Measurements from ENCODE around the gene ERC2. TPM values are rescaled to one million over a fixed set of nuclear protein-coding genes. Genes with fewer than 3 reads are reported as not detected.

ERC2 gene
- total RNA-seq, 1 experiment from 2014 or later, result 0.77 TPM

DNA sequence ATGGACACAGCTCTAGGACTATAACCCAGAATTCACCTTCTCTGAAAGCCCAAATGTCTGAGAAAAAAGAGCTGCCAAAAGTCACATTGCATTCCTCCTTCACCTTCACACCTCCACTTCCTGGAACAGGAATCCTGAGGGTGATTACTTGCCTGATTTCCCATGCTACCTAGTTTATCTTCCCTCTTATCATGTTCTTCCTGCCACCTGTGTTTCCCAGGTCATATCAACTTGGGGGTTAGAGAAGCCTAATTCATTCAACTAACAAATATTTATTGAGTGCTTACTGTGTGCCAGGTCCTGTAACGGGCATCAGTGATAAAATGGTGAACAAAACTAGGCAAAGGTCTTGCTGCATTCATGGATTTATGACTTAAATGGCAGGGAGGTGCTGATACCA lies 701.5 kb downstream of the ERC2 start:
- ChIA-PET POLR2A (ENCODE audit: unreplicated experiment) (no interaction called here), CTCF (no interaction called here)
- intact Hi-C loops (cut with micrococcal nuclease), result no loop called here
- H3K9me2 ChIP-seq (replicated peaks; ENCODE audit: low read length), result no peaks in the 10 kb centered on the region
- no peak overlapping the region for H3K4me2 ChIP-seq (ENCODE audit: low read length)
- H2AFZ ChIP-seq (ENCODE audit: low read length), result no peak overlapping the region
- H3K4me3 ChIP-seq (ENCODE audit: low read length), result no peak overlapping the region
- H3F3A ChIP-seq (ENCODE audit: low read length, unreplicated experiment), result no peaks in the 10 kb centered on the region
- H3K27me3 ChIP-seq (ENCODE audit: low read length), result no peaks in the 10 kb centered on the region
- no peaks in the 10 kb centered on the region for H3K79me2 ChIP-seq (ENCODE audit: low read length)
- no peak overlapping the region for H3K9ac ChIP-seq (ENCODE audit: low read length)
- BruUV-seq (replicated peaks), result no TSS peak
- no peak for ATAC-seq
- no peak overlapping the region for H3K27ac ChIP-seq (ENCODE audit: low read length)
- no peaks in the 10 kb centered on the region for H3K9me3 ChIP-seq (ENCODE audit: low read length)
- no peaks in the 10 kb centered on the region for H3K4me1 ChIP-seq (ENCODE audit: insufficient read depth, low read length)
- H3K36me3 ChIP-seq (ENCODE audit: low read depth, low read length), result no peaks in the 10 kb centered on the region
- no peak for DNase-seq
- no peaks in the 10 kb centered on the region for H4K20me1 ChIP-seq (ENCODE audit: low read length)
- TF ChIP-seq, protein P1, sequence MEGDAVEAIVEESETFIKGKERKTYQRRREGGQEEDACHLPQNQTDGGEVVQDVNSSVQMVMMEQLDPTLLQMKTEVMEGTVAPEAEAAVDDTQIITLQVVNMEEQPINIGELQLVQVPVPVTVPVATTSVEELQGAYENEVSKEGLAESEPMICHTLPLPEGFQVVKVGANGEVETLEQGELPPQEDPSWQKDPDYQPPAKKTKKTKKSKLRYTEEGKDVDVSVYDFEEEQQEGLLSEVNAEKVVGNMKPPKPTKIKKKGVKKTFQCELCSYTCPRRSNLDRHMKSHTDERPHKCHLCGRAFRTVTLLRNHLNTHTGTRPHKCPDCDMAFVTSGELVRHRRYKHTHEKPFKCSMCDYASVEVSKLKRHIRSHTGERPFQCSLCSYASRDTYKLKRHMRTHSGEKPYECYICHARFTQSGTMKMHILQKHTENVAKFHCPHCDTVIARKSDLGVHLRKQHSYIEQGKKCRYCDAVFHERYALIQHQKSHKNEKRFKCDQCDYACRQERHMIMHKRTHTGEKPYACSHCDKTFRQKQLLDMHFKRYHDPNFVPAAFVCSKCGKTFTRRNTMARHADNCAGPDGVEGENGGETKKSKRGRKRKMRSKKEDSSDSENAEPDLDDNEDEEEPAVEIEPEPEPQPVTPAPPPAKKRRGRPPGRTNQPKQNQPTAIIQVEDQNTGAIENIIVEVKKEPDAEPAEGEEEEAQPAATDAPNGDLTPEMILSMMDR (conservative IDR thresholded peaks at IDR 0.05; ENCODE audit: low read depth, low read length), result no peak
- TF ChIP-seq EZH2 (IDR thresholded peaks at IDR 0.05; ENCODE audit: low read length, unreplicated experiment) (no peak), EZH2phosphoT487 (IDR thresholded peaks at IDR 0.05; ENCODE audit: borderline replicate concordance, low read length) (no peak)

DNA sequence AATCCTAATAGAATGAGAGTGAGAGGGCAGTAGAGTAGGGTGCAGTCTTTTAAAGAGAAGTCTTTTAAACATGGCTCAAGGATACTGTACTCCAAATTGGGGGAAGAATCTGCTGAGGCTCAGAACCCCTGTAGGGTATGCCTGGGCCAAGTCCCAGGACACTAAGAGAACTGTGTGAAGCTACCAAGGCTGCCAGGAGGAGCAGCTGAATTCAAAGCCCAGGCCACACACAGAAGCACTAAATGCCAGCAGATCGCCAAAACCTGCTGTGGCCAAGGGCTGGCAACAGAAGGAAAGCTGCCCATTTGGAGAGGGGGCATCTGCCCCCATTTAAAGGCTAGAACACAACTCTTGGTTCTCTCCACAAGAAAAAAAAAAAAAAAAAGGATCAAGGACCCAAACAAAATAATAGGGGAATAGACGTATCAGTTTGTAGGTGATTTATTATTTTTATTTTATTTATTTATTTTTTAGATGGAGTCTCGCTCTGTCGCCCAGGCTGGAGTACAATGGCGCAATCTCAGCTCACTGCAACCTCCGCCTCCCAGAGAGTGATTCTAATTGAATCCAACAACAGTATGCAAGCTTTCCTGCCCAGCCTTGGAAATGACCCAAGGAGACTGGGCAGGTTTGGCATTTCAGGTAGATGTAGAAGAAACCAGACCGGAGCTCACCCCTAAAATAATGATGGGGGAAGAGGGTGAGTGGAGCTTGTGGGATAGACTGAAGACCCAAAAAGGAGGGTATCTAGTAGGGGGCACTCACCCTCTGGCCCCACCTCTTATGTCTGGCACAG lies 702.2 kb downstream of the ERC2 start:
- H3K4me1 ChIP-seq (ENCODE audit: insufficient read depth, low read length), result no peaks in the 10 kb centered on the region
- no peaks in the 10 kb centered on the region for H4K20me1 ChIP-seq (ENCODE audit: low read length)
- no peak for ATAC-seq
- no peak overlapping the region for H3K9ac ChIP-seq (ENCODE audit: low read length)
- ChIA-PET CTCF (no interaction called here), POLR2A (ENCODE audit: unreplicated experiment) (no interaction called here)
- H3K9me3 ChIP-seq (ENCODE audit: low read length), result no peaks in the 10 kb centered on the region
- no peaks in the 10 kb centered on the region for H3K9me2 ChIP-seq (replicated peaks; ENCODE audit: low read length)
- H3F3A ChIP-seq (ENCODE audit: low read length, unreplicated experiment), result no peaks in the 10 kb centered on the region
- no peak overlapping the region for H3K4me2 ChIP-seq (ENCODE audit: low read length)
- intact Hi-C loops (cut with micrococcal nuclease), result no loop called here
- H2AFZ ChIP-seq (ENCODE audit: low read length), result no peak overlapping the region
- no peaks in the 10 kb centered on the region for H3K79me2 ChIP-seq (ENCODE audit: low read length)
- TF ChIP-seq EZH2phosphoT487 (IDR thresholded peaks at IDR 0.05; ENCODE audit: borderline replicate concordance, low read length), result no peak
- H3K36me3 ChIP-seq (ENCODE audit: low read depth, low read length), result no peaks in the 10 kb centered on the region
- no peak overlapping the region for H3K4me3 ChIP-seq (ENCODE audit: low read length)
- no peak for DNase-seq
- H3K27ac ChIP-seq (ENCODE audit: low read length), result no peak overlapping the region
- no TSS peak for BruUV-seq (replicated peaks)
- H3K27me3 ChIP-seq (ENCODE audit: low read length), result no peaks in the 10 kb centered on the region

DNA sequence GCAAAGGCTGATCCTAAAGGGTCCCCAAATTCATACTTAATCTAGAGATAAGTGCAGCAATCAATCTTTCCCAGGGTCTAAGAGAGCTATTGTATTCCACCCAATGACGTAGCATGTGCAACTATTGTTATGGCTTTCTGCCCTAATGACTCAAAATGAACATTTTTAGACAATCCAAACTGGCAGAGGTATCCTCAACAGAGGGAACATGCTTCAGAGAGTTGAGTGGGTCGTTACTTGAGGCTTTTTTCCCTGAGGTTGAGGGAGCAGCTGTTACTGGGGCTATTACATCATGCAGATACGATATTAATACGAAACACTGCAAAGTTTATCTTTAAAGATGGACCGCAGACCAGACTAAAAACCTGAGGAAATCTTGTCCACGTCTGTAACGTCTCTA lies 702.9 kb downstream of the ERC2 start:
- Histone ChIP-seq H3K4me1 (ENCODE audit: insufficient read depth, low read length) (no peaks in the 10 kb centered on the region), H3K9me2 (replicated peaks; ENCODE audit: low read length) (no peaks in the 10 kb centered on the region), H3K4me3 (ENCODE audit: low read length) (no peak overlapping the region), H3F3A (ENCODE audit: low read length, unreplicated experiment) (no peaks in the 10 kb centered on the region), H3K9me3 (ENCODE audit: low read length) (no peaks in the 10 kb centered on the region), H2AFZ (ENCODE audit: low read length) (no peak overlapping the region), H3K36me3 (ENCODE audit: low read depth, low read length) (no peaks in the 10 kb centered on the region), H3K27me3 (ENCODE audit: low read length) (no peaks in the 10 kb centered on the region), H3K4me2 (ENCODE audit: low read length) (no peak overlapping the region), H3K9ac (ENCODE audit: low read length) (no peak overlapping the region), H3K79me2 (ENCODE audit: low read length) (no peaks in the 10 kb centered on the region), H3K27ac (ENCODE audit: low read length) (no peak overlapping the region), H4K20me1 (ENCODE audit: low read length) (no peaks in the 10 kb centered on the region)
- intact Hi-C loops (cut with micrococcal nuclease), result no loop called here
- BruUV-seq (replicated peaks), result no TSS peak
- ATAC-seq (no peak), DNase-seq (no peak)
- CTCF ChIA-PET, result no interaction called here
- POLR2A ChIA-PET (ENCODE audit: unreplicated experiment), result no interaction called here
- TF ChIP-seq, protein P1 (conservative IDR thresholded peaks at IDR 0.05; ENCODE audit: low read depth, low read length), result no peak

Data from PC-3 (cell line).